ENCODE measurements around the gene CDH26.

- TF ChIP-seq GATA3 (IDR thresholded peaks at IDR 0.05; ENCODE audit: low read depth, low read length) (no peak), GATA2 (IDR thresholded peaks at IDR 0.05; ENCODE audit: low read depth, low read length) (no peak)
Measured at GRCh38 chr20:59932616-59933295, 25.5 kb upstream of the CDH26 start.

All from SH-SY5Y (cell line).